HG02938 (cell line): ENCODE data around the gene KCNJ8.
"Not testable (repeated sequence)": the region's sequence is repeated elsewhere in the genome, so short reads cannot be mapped to it uniquely, and the experiment has no call there.

Source experiments
- ATAC-seq: cut with Tn5 transposase; IDR thresholded peaks from one replicate; pipeline ENCODE4 v1.9.1; 2021; ENCODE audit warnings: mild to moderate bottlenecking, moderate library complexity; ENCODE audit not compliant: unreplicated experiment

Gene KCNJ8

GRCh38 chr12:21774358-21775132, at the start of gene KCNJ8:
KCNJ8 (minus strand) TSS chr12:21774706; CDS start chr12:21773616, 1,090 bp downstream.
- ATAC-seq, result no peak

- no peak for ATAC-seq
Observed at GRCh38 chr12:21823581-21823980, 49.1 kb upstream of the KCNJ8 start.

GRCh38 chr12:21819678-21820077, 45.2 kb upstream of the KCNJ8 start:
- no peak for ATAC-seq

- no peak for ATAC-seq
Observed at GRCh38 chr12:21819236-21819635, 44.7 kb upstream of the KCNJ8 start.

GRCh38 chr12:21818627-21819026, 44.1 kb upstream of the KCNJ8 start:
- ATAC-seq, result no peak

- ATAC-seq, result no peak
Observed at GRCh38 chr12:21815306-21816062, 41.0 kb upstream of the KCNJ8 start.

GRCh38 chr12:21814814-21815213, 40.3 kb upstream of the KCNJ8 start:
- ATAC-seq, result no peak

GRCh38 chr12:21814327-21814726, 39.8 kb upstream of the KCNJ8 start:
- no peak for ATAC-seq

- no peak for ATAC-seq
Observed at GRCh38 chr12:21813751-21814150, 39.2 kb upstream of the KCNJ8 start.

- ATAC-seq, result no peak
Observed at GRCh38 chr12:21813125-21813524, 38.6 kb upstream of the KCNJ8 start.

- ATAC-seq, result not testable (repeated sequence)
Observed at GRCh38 chr12:21812340-21812739, 37.8 kb upstream of the KCNJ8 start.

GRCh38 chr12:21809100-21809499, 34.6 kb upstream of the KCNJ8 start:
- no peak for ATAC-seq

GRCh38 chr12:21806255-21806654, 31.7 kb upstream of the KCNJ8 start:
- ATAC-seq, result no peak

- ATAC-seq, result no peak
Observed at GRCh38 chr12:21801522-21802288, 27.2 kb upstream of the KCNJ8 start.

GRCh38 chr12:21800011-21800410, 25.5 kb upstream of the KCNJ8 start:
- no peak for ATAC-seq

- ATAC-seq, result no peak
Observed at GRCh38 chr12:21797539-21797938, 23.0 kb upstream of the KCNJ8 start.

GRCh38 chr12:21795648-21796328, 21.3 kb upstream of the KCNJ8 start:
- ATAC-seq, result no peak

- not testable (repeated sequence) for ATAC-seq
Observed at GRCh38 chr12:21794807-21795595, 20.5 kb upstream of the KCNJ8 start.

GRCh38 chr12:21789687-21790086, 15.2 kb upstream of the KCNJ8 start:
- not testable (repeated sequence) for ATAC-seq
